ACHN (cell line): Measurements from ENCODE around the gene ECSIT.

ENCODE experiments used
- DNase-seq: peaks from one replicate; pipeline ENCODE4 v3.0.0-alpha.2; 2015
- in situ Hi-C: cut with HindIII; loops from 2 replicates; pipeline ENCODE4 v1.10.0; 2017; ENCODE audit warnings: low sequenced_read_pairs, low pct_ligation_motif_present, low pct_unique_long_range_greater_than_20kb

ECSIT gene

DNA sequence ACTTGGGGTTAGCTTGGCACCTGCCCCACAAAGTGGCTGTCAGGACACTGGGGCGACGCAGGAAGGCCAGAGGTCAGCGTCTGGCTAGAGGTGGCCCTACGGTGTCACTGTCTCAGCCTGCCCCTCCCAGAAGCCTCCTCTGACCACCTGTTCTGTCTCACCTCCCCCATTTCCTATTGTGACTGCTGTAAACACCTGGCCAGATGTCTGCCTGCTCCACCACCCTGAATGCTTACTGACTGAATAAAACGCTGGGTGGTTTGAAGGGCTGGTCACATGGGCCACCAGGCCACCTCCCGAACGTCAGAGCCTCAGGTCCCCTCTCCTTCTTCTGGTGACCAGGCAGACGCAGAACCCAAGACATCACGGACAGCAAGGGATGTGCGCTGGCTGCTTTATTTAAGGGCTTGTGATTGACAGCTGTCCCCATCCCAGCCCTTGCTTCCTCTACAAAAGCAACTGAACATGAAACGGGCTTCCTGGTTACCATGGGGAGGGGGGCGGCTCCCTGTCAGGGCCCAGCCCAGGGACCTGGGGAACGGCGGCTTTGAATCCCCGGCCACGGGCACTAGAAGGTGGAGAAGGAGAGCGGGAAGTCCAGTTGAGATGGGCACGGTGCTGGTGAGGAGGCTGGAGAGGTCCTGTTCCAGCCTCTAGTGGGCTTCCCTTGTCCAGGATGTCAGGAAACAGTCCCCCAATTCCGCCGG lies 23.9 kb upstream of the ECSIT start:
- DNase-seq, result no peak
- in situ Hi-C loops, result no loop called here

- in situ Hi-C loops, result no loop called here
- DNase-seq, result no peak
These were observed 22.8 kb upstream of the ECSIT start for GRCh38 chr19:11551603-11552235.

DNA sequence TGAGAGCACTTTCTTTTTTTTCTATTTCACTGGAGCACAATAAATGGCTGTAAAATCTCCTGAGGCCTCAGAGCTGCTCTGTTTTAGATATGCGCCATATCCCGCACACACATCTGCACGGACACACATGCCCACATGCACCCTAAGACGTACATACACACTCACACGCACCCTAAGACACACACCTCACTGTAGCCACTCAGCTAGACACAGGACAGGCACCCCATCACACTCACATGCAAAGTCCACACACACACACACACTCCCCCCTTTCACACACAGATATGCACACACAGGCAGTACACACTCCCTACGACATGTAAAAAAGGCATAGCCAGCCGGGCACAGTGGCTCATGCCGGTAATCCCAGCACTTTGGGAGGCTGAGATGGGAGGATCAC lies 21.3 kb upstream of the ECSIT start:
- in situ Hi-C loops, result no loop called here
- DNase-seq, result no peak

- in situ Hi-C loops, result no loop called here
- DNase-seq, result no peak
These were observed 20.5 kb upstream of the ECSIT start for GRCh38 chr19:11549386-11549953.

- in situ Hi-C loops, result no loop called here
- no peak for DNase-seq
These were observed 19.2 kb upstream of the ECSIT start for GRCh38 chr19:11547929-11548700.

- in situ Hi-C loops, result no loop called here
- no peak for DNase-seq
These were observed 12.3 kb upstream of the ECSIT start for GRCh38 chr19:11541238-11541637.

DNA sequence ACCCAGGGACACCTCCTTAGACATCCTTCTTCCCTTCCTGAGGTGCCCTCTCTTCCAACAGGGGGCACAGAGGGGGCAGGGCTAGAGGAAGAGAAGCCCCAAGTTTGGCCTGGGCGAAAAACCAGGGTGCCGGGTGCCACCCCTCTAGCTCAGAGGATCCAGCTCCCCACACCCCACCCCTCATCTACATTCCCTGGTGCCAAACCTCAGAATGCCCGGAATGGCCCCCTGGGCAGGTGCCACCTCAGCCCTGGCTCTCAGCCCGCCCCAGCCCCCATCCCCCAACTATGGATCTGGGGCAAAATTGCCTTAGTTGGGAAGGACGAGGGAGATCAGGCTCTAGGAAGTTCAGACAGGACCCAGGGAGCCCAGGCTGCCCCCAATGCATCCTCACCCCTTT lies 11.7 kb upstream of the ECSIT start:
- peak; percentile 32 for DNase-seq
- in situ Hi-C loops, result no loop called here

DNA sequence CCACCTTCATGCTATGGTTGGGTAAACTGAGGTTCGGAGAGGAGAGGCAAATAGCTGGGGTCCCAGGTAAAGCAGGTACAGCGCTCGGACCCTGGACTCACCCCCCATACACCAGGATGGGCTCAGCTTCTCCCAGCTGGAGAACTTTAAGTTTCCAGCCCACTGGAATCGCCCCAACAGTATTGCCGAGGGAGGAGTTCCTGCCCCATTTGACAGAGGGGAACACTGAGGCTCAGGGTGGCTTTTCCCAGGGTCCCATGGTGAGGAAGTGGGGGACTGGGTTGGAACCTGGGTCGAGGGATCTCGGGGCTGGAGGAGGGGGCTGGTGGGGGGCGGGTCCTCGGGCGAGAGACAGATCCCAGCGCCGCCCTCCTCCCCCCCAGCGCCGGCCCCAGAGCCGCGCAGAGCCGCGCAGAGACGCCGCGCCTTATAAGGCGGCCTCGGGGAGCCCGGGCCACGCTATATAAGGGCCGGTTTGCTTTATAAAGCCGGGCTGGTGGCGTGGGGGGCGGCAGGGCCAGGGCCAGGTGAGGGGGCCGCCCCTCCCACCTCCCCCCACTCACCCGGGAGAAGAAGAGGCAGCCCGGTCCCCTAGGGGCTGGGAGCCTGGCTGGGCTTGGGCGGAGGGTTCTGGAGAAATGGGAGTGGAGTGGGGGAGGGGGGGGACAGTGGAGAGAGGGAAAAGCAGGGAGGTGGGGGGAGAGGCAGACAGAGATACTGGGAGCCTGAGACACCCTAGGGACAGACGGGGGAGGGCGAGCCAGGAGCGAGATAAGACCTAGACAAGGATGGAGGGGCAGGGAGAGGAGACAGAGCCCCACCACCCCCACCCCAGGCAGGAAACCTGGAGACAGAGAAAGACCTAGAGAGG lies 10.8 kb upstream of the ECSIT start:
- DNase-seq, result no peak
- in situ Hi-C loops, result no loop called here

- no peak for DNase-seq
- in situ Hi-C loops, result no loop called here
These were observed 9.5 kb upstream of the ECSIT start, which contains the start of gene CNN1 for GRCh38 chr19:11538232-11539036. CNN1 (plus strand) TSS chr19:11538851; CDS start chr19:11538928, 77 bp downstream.

GRCh38 chr19:11535792-11536595 lies 7.1 kb upstream of the ECSIT start:
- in situ Hi-C loops, result no loop called here
- DNase-seq, result peak; percentile 86

- no peak for DNase-seq
- in situ Hi-C loops, result no loop called here
These were observed 6.0 kb upstream of the ECSIT start for GRCh38 chr19:11534948-11535347.

GRCh38 chr19:11534538-11534937 lies 5.6 kb upstream of the ECSIT start:
- DNase-seq, result no peak

DNA sequence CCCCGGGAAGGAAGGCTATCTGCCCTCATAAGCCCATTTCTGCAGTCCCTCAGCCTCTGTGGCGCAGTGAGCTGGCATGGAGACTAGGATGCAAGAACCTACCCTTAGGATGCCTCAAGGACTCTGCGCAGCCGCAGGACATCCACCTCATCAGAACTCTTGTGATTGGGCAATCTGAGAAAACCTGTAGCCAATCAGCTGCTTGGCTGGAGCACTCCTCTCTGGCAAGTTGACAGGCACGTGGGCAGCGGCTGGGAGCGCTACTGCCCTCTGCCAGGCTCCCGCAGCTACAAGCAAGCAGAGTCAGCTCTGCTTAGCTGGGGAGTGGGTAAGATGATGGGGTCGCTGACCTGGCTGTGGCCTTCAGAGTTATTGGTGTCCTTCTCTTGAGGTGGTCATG lies 1.5 kb upstream of the ECSIT start:
- DNase-seq, result peak; percentile 95
- in situ Hi-C loops, result no loop called here

More at GRCh38 chr19:11534538-11534937, 5.6 kb upstream of the ECSIT start:
- in situ Hi-C loops, result no loop called here

GRCh38 chr19:11519138-11519537 lies 9.8 kb downstream of the ECSIT start:
- in situ Hi-C loops, result no loop called here
- no peak for DNase-seq

GRCh38 chr19:11513946-11514345 lies 15.0 kb downstream of the ECSIT start:
- in situ Hi-C loops, result no loop called here
- DNase-seq, result no peak

DNA sequence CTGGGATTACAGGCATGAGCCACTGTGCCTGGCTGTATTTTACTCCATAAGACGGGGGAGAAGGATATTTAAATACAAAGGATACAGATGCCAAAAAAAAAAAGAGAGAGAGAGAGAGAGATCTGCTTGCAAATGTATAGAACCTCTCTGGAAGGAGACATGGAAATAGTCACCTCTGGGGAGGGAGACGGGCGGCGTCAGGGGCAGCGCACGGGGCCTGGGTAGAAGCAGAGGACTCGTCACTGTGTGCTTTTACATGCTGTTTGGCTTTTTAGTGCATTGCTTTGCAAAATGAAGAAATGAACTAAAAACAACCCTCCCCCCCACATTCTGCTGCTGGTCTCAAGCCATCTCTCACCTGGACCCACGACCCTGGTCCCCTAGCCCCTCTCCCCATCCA lies 18.5 kb downstream of the ECSIT start:
- in situ Hi-C loops, result no loop called here

More for the DNA sequence above, 18.5 kb downstream of the ECSIT start:
- no peak for DNase-seq
